ENCODE measurements around the gene EDNRB. TPM values are rescaled to one million over a fixed set of nuclear protein-coding genes. Genes with fewer than 3 reads are reported as not detected.

Gene EDNRB
- total RNA-seq, 1 donor: 8.2 TPM

DNA sequence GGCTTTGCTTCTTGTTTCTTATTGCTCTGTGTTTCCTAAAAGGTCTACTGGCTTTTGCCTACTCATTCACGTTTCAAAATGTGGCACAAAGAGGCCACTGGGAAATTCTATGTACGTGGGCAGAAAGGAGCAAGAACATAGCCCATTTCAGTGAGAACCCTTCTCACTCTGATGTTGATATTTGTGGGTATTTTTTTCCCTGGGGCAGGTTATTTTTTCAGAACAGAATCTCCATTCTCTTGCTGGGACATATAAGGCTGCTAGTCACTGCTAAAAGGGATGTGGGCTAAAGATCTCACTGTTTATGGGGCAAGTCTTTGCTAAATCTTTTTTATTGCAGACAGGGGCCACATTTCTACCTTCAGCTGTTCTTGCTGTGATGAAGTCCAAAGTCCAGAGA is 27.1 kb downstream of the EDNRB start:
- no peak for DNase-seq (ENCODE audit: low read depth)
- no peak overlapping the region for H3K4me3 ChIP-seq (ENCODE audit: low read depth, low read length)
- TF ChIP-seq, protein P1, sequence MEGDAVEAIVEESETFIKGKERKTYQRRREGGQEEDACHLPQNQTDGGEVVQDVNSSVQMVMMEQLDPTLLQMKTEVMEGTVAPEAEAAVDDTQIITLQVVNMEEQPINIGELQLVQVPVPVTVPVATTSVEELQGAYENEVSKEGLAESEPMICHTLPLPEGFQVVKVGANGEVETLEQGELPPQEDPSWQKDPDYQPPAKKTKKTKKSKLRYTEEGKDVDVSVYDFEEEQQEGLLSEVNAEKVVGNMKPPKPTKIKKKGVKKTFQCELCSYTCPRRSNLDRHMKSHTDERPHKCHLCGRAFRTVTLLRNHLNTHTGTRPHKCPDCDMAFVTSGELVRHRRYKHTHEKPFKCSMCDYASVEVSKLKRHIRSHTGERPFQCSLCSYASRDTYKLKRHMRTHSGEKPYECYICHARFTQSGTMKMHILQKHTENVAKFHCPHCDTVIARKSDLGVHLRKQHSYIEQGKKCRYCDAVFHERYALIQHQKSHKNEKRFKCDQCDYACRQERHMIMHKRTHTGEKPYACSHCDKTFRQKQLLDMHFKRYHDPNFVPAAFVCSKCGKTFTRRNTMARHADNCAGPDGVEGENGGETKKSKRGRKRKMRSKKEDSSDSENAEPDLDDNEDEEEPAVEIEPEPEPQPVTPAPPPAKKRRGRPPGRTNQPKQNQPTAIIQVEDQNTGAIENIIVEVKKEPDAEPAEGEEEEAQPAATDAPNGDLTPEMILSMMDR (IDR thresholded peaks at IDR 0.05; ENCODE audit: insufficient read depth, low read depth, low read length): no peak

DNA sequence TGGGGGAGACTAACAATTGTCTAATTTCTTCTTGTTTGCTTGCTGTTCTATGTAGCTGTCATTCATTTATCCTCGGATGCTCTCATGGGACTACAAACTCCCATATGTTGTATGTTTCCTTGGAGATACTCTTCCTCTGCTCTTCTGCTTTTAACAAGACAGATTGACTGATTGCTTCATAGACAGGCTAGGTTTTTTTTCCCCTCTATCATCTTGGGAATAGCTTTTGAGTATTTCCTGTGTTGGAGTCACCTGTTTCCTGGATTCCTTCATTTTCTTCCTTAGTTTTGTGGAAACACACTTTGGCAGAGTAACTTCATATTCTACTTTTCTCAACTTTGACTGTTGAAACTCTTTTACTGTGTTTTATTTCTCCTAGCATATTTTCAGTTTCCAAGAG is 27.6 kb downstream of the EDNRB start:
- H3K4me3 ChIP-seq (ENCODE audit: low read depth, low read length): no peak overlapping the region
- TF ChIP-seq, protein P1 (IDR thresholded peaks at IDR 0.05; ENCODE audit: insufficient read depth, low read depth, low read length): no peak
- DNase-seq (ENCODE audit: low read depth): no peak

DNA sequence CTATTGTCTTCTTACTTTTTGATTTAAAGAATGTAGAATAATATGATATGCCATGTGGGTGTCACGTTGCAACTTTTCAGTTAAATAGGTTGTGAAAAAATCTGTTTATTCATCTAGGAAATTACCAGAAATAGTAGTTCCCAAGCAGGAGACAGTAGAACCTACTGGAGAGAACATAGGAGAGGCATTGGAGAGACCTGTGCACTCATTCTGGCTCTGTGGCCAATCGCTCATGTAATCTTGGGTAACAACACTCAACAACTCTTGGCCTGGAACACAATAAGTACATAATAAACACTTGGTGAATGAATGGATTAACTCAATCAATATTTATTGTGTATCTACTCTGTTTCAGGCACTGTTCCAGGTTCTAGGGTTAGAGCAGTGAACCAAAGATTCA is 35.3 kb downstream of the EDNRB start:
- H3K4me3 ChIP-seq (ENCODE audit: low read depth, low read length): no peak overlapping the region
- TF ChIP-seq, protein P1 (IDR thresholded peaks at IDR 0.05; ENCODE audit: insufficient read depth, low read depth, low read length): no peak
- no peak for DNase-seq (ENCODE audit: low read depth)

DNA sequence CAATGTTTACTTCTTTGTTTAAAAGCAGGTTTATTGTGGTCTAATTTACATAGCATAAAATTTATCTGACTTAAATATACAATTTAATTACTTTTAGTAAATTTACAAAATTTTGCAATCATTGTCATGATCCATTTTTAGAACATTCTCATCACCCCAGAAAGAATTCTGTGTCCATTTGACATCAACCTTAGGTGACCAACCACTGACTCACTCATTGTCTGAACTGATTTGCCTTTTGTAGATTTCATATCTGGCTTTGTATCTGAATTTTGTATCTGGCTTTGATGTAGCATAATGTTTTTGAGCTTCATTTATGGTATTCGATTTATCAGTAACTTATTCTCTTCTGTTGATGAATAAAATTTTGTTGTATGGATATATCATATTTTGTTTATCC is 40.4 kb downstream of the EDNRB start:
- TF ChIP-seq, protein P1 (IDR thresholded peaks at IDR 0.05; ENCODE audit: insufficient read depth, low read depth, low read length): no peak
- H3K4me3 ChIP-seq (ENCODE audit: low read depth, low read length): no peak overlapping the region
- no peak for DNase-seq (ENCODE audit: low read depth)

DNA sequence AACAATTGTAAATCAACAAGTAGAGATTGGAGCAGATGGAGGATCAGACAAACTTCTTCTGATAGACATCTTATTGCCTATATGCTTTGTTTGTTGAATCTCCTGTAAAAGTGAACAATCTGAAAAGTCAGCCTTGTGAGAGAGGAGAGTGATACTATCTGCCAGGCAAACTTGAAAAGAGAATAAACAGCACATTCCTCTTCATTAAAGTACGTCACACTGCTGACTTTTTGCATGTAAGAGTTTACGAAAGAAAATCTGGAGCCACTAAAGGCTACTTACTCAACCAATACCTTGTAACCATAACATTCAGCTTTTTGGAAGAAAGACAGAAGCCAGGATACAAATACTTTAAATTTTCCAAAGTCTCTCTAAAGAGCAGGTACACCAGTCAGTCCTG is 42.5 kb downstream of the EDNRB start:
- TF ChIP-seq, protein P1 (IDR thresholded peaks at IDR 0.05; ENCODE audit: insufficient read depth, low read depth, low read length): no peak
- peak; percentile 91 for DNase-seq (ENCODE audit: low read depth)

DNA sequence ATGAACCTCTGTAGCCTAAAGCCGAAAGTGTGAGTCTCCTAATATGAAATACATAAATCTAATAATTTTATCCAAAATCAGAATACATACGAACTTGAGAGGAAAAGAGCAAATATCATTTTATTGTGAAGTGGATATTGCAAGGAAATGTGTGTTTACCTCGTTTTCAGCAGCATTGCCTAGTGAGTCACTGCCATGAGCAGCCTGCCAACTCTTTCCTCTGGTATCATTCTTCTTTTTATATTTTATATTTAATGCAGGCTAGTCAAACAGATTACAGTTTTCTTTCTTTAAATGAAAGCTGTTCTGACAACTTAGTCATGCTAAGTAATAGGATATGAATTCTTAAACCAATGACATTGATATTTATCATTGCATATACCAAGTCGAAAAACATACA is 44.2 kb downstream of the EDNRB start:
- peak; percentile 43 for DNase-seq (ENCODE audit: low read depth)
- no peak overlapping the region for H3K4me3 ChIP-seq (ENCODE audit: low read depth, low read length)
- TF ChIP-seq, protein P1 (IDR thresholded peaks at IDR 0.05; ENCODE audit: insufficient read depth, low read depth, low read length): no peak

More for the DNA sequence above, 42.5 kb downstream of the EDNRB start:
- H3K4me3 ChIP-seq (ENCODE audit: low read depth, low read length): no peak overlapping the region

DNA sequence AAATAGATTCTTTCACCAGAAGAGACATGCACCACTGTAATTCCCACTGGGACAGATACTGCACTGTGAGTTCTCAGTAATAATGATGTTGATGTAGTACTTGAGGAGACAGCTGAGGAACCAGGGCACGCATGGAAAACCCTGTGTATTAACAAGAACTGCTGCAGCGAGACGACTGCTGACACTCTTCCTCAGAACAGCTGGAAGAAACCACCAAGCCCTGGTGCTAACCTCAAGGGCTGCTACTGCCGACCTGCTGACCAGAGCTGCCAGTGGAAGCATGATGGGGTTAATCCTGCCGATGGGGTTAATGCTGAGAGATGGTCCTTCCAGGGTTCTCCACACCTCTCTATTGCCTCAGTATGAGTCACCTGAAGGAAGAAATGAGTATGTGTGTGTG is 45.6 kb downstream of the EDNRB start:
- H3K4me3 ChIP-seq (ENCODE audit: low read depth, low read length): no peak overlapping the region
- DNase-seq (ENCODE audit: low read depth): peak; percentile 76
- TF ChIP-seq, protein P1 (IDR thresholded peaks at IDR 0.05; ENCODE audit: insufficient read depth, low read depth, low read length): no peak
